Stimulated activated CD4-positive, alpha-beta T cell treated with anti-CD3 and anti-CD28 coated beads, TNF-alpha, amount 100 ng/mL, for 24 hours (primary cell): ENCODE measurements around the gene SOCS7.
"Not testable (repeated sequence)": the region's sequence is repeated elsewhere in the genome, so short reads cannot be mapped to it uniquely, and the experiment has no call there.

Experiments used
- DNase-seq, 3 experiments: peaks; one replicate each; pipeline ENCODE4 v3.0.0-alpha.2; 2020; ENCODE audit warnings: low read depth in 3 of 3

The SOCS7 gene

DNA sequence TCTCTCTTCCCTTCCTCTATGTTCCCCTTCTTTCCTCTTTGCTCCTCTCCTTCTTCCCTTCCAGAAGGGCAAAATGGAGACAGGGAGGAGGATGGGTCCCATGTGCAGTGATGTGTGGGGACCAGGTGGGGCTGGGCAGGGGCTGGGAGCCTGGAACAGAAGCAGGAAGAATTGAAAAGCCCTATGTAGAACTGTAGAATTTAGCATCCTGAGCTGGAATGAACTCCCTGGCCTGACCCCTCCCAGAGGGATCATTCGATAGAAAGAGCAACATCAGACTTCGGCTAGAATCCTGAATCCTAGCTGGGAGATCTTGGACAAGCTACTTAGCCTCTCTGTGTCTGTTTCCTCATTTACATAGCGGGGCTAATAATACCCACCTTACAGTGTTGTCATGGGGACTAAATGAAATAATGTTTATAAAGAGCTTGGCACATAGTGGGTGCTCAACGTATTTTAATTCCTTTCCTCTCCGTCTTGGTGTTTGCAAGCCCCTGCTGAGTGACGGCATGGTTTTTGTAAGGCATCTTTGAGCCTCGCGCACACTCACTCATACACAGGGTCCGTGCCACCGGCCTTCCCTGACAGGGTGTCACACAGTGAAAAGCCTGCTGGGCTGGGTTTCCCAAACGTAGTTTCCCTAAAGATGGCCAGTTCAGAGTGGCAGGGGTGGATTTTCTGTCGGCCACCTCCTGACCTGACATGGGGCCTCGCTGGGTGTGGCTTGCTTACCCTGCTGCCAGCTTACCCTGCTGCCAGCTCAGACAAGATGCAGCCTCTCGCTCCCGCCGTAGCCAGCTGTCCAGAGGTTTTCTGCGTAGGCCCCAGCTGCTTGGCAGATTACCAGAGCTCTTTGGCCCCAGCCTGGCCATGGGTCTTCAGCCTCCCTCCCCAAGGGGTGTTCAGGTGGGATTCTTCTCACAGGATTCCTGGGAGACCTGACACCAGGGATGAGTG lies 70.5 kb downstream of the SOCS7 start:
- DNase-seq = no peak

- no peak for DNase-seq
These were observed 72.8 kb downstream of the SOCS7 start for GRCh38 chr17:38424297-38424972.

GRCh38 chr17:38425031-38425430 lies 73.4 kb downstream of the SOCS7 start:
- no peak for DNase-seq

- no peak for DNase-seq
These were observed 74.1 kb downstream of the SOCS7 start for GRCh38 chr17:38425744-38426143.

GRCh38 chr17:38426441-38426840 lies 74.8 kb downstream of the SOCS7 start:
- DNase-seq = no peak

DNA sequence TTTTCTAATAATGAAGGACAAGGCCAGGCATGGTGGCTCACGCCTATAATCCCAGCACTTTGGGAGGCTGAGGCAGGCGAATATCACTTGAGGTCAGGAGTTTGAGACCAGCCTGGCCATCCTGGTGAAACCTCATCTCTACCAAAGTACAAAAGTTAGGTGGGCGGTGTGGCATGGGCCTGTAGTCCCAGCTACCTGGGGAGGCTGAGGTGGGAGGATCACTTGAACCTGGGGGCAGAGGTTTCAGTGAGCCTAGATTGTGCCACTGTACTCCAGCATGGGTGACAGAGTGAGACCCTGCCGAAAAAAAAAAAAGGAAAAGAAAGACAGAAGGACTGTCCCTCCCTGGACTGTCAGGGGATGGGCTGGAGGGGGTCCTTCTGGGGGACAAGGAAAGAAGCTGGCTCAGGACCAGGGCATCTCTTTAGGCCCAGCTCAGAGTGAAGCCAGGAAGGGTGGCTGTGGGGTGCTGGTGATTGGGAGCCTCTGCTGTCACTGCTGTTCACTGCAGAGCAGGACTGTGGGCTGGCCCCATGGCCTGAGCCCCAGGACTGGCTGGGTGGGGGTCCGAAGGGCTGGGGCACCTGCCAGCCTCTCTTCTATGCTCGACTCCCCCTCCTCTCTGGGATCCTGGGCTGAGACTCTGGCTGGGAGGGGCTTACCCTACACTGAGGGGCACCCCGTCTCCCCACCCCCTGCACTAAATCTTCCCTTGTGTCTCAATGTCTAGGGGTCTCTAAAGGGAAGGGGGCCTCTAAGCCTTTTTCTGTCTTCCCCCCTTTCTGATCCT lies 75.7 kb downstream of the SOCS7 start:
- no peak for DNase-seq

GRCh38 chr17:38428112-38428642 lies 76.5 kb downstream of the SOCS7 start, which contains the start of gene ARHGAP23:
Gene ARHGAP23 (plus strand): TSS chr17:38428464. CDS start chr17:38428486, 22 bp downstream.
- peak in 2 of 3 experiments; percentile 14 to 28 for DNase-seq

- no peak for DNase-seq
These were observed 77.2 kb downstream of the SOCS7 start for GRCh38 chr17:38428643-38429371.

- DNase-seq = no peak
These were observed 77.9 kb downstream of the SOCS7 start for GRCh38 chr17:38429476-38430100.

- no peak for DNase-seq
These were observed 78.7 kb downstream of the SOCS7 start for GRCh38 chr17:38430316-38430715.

GRCh38 chr17:38430822-38431221 lies 79.2 kb downstream of the SOCS7 start:
- DNase-seq = no peak

DNA sequence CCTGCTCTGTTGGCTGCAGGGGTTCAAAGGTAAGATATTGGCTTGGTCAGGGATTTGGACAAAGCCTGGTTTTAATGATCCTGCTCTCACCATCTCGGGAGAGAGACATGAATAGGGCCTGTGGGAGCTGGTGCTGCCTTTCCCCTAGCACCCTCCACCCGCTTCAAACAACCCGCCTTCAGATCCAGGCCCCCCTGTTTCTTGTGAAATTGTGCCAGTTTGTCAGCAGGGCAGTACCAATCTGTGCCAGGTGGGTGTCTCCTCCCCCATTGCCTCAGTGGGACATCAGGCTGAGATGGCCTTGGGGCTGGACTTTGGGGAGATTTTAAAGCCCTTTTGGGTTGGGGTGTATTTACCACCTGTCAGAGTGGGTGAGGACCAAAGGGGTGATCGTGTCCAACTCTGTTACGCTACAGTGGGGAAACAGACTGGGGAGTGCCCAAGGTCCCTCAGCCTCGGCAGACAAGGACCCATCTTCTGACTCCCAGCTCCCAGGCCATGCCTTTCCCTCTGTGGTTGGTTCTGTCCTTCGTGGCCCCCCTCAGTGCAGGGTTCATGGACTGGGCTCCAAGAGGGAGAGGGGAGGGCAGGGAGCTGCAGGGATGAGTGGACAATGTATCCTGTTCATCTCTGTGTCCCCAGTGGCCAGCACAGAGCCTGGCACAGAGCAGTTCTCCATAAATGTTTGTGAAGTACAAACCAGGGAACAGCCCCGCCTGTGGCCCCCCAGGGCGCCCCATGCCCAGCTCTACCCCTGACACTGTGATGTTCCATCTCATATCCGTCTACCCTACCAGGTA lies 79.9 kb downstream of the SOCS7 start:
- DNase-seq = no peak

- no peak for DNase-seq
These were observed 82.6 kb downstream of the SOCS7 start for GRCh38 chr17:38434178-38434665.

DNA sequence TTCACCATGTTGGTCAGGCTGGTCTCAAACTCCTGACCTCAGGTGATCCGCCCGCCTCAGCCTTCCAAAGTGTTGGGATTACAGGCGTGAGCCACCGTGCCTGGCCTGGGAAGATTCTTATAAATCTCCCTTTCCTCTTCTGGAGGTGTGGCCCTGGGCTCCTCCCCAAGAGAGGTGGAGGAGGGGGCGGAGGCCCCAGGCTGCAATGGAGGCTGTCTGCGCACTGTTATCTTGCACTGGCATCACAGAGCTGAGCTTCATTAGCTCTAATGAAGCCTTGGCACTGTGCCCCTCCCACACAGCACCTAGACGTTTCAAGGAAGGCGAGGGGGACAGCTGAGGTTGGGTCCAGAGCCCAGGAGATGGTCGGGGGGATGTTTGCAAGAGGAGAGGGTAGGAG lies 84.2 kb downstream of the SOCS7 start:
- no peak for DNase-seq

GRCh38 chr17:38436386-38436785 lies 84.7 kb downstream of the SOCS7 start:
- DNase-seq = no peak

GRCh38 chr17:38437313-38437712 lies 85.7 kb downstream of the SOCS7 start:
- DNase-seq = not testable (repeated sequence)

DNA sequence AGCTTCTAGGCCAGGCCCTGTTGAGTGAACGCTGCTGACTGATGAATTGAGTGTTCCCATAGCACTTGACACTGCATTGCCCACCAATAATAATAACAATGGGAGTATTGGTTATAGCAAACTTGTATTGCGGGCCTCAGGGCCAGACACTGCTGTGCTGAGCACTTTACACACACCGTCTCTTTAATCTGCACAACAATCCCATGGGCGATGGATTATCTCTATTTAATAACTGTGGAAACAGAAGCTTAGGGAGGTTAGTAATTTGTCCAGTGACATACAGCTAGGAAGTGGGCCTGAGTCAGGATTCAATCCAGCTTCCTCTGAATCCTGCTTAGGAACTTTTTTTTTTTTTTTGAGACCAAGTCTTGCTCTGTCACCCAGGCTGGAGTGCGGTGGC lies 87.8 kb downstream of the SOCS7 start:
- no peak for DNase-seq

- DNase-seq = no peak
These were observed 89.2 kb downstream of the SOCS7 start for GRCh38 chr17:38440614-38441397.
